NCI-H187 (cell line): ENCODE measurements around the gene PTPRN2.
A peak's percentile ranks its signal among the peaks of the same experiment; 100 is the strongest.

ENCODE experiments used
- DNase-seq, 2 experiments: peaks; one replicate each; lab custom pipeline; 2025; lab: John Stamatoyannopoulos, UW

Gene PTPRN2

DNA sequence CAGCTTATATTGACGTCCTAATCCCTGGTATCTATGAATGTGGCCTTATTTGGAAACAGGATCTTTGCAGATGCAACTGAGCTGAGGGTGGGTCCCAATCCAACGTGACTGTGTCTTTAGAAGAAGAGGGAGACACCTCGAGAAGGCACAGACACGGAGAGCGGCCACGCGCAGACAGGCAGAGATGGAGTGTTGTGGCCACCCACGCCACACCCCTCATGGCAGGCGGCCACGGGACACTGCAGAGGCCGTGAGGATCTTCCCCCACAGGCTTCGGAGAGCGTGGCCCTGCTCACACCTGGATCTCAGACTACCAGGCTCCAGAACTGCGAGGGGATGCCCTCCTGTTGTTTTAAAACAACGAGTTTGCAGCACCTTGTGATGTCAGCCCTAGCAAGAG is 1005.9 kb downstream of the PTPRN2 start:
- DNase-seq = no peak

DNA sequence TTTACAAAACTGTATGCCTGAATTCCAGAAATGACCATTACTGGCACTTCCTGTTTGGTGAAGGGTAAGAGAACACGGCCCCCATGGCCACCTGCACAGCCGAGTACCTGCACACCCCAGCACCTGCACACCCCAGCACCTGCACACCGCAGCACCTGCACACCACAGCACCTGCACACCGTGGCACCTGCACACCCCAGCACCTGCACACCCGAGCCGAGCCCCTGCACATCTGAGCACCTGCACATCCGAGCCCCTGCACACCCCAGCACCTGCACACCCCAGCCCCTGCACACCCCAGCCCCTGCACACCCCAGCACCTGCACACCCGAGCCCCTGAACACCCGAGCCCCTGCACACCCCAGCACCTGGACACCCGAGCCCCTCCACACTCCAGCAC is 1007.3 kb downstream of the PTPRN2 start:
- no peak for DNase-seq

DNA sequence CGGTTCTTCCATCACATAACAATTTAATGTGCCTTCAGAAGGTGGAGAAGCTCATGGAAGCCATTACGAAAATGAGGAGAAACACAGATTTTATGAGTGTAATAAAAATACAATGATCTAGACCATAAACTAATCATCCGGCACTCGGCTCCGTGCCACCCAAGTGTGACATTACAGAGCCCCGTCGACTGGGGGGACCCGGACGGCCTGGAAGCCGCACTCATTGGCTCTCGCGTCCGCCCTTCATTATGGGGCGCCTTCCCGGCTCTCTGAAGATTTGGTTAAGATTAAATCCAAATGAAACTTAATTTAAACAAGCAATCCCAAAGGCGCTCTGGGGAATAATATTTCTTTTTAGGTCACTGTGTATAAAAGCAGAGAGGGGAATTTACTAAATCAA is 1008.2 kb downstream of the PTPRN2 start:
- DNase-seq = no peak

DNA sequence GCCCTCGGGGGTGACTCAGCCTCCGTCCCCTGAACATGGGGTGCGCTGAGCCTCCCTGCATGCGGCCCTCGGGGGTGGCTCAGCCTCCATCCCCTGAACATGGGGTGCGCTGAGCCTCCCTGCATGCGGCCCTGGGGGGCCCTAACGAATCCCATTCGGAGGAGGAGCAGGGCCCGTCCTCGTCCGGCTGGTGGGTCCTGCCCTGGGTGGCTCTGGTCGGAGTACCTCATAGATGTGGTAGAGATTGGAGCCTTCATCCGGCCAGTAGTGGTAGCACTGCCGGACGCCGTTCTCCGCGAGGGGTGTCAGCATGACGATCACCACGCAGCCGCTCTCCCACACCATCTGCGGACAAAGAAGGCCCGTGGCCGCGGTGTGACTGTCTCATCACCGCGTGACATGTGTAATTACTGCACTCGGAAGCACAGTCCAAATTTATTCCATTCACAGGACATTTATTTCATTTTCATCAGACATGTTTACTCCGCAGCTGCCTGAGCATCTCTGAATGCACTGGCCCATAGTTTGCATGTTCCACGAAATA is 1009.8 kb downstream of the PTPRN2 start:
- DNase-seq = no peak

DNA sequence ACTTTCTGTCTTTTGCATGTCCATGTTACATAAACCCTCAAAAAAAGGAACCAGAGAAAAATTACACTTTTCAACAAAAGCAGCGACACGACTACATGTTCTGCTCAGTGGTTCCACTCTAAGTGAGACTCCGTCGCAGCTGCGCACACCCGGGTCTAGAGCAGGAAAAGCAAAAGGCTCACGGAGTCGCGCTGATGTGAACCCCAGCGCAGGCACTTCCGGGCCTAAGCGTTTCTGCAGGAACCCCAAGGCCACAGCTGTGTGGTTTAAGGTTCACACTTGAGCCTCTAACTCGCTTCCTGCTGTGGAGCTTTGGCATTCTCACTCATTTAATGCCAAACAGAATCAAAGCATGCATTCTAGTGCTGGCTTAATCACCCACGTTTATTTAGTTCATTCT is 1010.6 kb downstream of the PTPRN2 start:
- no peak for DNase-seq

DNA sequence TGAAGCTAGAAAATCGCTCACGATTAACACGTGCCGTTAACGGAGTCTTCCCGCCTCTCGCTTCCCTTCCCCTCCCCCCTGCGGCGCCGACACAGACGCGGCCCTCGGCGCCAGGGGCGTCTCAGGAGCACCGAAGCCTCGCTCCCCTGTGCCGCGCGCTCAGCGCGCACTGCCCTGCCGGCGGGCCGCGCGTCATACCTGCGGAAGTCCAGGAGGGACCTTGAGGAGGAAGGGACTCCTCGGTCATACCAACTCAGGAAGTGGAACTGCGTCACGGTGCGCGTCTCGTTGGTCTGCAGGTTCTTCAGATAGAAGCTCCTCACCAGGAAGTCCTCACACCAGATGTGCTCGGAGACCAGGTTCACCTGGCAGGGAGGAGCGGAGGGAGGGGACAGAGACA is 1011.2 kb downstream of the PTPRN2 start:
- no peak for DNase-seq

DNA sequence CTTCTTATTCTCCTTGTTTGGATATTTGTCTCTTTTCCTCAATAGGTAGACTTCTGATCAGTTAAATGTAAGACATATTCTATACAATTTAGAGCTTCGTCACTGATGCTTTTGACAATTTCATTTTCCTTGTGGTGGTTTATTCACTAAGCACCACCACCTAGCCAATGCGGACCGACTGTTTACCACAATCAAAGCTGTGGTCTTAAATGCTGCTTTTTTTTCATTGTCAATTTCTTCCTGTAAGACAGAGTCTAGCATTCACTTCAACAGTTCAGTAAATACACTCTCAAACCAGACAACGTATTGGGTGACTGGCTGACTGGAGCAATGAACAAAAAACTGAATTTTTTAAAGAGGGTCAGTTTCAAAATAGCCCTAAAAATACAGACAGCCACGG is 1011.8 kb downstream of the PTPRN2 start:
- no peak for DNase-seq

DNA sequence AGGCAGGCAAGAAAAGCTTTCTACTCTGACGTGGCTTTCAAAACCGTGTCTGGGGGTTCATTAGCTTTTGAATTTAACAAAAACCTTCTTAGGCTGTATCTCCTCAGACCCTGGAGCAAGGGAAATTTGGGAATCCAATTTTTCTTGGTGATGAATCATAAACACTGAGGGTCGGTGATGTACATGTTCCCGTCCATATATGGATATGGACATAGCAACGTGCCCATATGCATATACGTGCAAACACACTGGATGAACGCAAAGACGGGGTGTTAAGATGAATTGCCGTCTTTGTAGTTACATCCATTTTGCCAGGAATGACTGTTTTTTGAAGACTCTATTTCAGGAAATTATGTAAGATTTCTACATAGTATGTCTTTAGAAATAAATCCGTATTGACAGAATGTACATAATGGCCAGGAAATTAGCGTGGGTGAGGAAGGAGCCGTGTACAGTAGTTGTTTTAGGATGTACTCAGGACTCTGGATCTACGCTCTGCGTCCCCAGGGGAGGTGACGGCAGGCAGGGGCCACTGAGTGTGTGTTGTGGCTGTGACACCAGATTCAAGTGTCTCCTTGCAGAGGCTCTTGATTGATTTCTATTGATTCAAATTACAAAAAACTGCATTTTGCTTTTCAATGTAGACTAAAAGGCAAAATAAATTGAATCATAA is 1012.6 kb downstream of the PTPRN2 start:
- no peak for DNase-seq

DNA sequence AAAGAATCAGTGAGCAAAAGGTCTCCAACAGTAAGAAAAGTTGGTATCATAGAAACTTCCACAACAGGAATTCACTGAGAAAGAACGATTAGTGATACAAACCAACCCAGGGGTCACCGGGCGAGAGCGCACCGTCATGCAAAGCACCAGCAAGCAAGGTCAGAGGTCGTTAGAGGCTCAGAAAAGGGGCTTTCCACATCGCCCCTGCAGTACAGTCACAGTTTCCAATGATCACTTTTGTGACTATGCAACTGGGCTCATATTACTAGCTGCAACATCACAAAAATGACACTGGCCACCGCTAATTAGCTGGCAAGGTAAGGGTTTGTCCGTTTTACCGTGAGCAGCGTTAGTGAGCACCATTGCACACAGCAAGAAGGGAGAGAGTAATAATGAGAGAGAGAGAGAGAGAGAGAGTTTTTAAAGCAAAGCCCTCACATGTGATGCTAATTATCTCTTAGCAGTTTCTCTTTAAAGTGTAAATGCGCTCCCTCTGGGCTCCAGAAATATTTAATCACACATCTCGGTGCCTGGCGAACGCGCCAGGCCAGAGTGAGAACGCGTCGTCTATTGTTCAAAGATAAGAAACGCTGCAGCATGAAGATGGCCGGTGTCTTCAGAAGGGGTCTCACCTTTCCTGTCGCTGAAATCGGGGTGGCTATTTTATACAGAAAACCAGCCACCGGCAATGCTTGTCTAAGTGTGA is 1013.4 kb downstream of the PTPRN2 start:
- DNase-seq = no peak

DNA sequence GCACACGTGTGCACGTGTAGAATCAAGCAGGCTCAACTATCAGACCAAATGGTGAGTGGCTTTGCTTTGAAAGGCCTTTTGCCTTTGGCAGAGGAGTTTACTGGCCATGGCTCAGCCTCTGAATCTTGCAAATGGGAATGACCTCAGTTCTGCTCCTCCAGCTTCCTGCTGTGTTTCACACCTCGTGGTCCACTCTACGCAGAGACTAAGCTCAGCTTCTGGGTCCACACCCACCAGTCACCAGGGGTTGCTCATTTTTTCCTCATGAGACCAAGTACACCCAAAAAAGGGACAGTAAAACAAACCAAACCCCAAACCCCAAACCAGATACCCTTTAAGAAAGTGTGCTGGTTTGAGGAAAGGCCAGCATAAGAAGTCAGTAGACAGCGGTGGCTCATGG is 1014.4 kb downstream of the PTPRN2 start:
- DNase-seq = no peak

DNA sequence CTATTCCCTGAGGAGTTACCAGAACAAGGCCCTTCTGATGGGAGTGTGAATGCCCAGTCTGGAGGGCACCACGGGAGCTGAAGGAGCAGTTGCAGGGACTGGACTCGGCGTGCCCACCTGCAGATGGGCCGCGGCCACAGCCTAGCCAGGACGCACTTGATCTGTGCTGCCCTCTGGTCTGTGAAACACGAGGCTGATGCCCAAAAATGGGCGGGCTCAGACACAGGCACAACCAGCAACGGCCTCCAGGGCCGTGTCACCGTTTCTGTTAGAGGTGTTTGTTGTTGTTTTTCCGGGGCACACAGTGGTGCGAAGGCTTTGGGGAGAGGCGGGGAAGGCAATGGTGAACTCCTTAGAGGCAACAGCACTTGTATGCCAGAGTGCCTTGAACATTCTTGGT is 1015.0 kb downstream of the PTPRN2 start:
- DNase-seq = no peak

DNA sequence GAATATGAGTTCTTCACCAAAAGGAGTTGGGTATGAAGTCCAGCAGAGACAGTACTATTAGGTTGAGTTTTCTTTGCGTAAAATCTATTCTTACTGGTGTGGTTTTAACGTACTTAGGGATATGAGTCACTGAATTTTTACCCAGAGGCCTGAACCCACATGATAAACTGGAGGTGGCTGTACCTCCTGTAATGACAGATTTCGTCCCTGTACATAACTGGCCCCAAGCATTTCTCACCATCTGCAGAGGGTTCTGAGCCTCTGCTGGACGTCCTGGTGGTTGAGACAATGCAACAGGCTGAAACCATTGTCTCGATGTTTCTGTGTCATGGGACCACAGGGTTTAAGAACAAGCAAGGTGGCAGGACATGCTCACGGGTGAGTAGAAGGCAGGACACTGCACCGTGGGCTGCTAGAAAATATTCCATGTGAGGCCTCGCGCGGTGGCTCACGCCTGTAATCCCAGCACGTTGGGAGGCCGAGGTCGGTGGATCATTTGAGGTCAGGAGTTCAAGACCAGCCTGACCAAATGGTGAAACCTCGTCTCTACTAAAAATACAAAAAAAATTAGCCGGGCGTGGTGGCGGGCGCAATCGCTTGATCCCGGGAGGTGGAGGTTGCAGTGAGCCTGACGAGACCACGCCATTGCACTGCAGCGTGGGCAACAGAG is 1017.0 kb downstream of the PTPRN2 start:
- DNase-seq = no peak

DNA sequence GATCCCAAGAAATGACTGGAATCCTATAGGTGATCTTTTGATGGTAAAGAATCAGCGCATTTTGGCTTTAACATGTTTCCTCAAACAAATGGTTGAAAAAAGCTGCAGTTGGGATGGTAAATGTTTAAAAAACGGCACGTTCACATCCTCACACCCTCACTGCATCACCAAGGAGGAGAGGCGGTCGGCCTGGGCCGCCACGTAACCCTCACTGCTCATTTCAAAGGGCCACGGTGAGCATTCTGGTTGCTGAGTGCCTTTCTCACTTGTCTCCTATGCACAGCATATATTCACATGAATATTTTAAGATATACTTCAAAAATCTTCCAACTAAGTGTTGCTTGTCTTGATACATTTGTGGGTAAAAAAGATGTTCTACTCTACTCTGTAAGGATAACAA is 1017.7 kb downstream of the PTPRN2 start:
- no peak for DNase-seq

DNA sequence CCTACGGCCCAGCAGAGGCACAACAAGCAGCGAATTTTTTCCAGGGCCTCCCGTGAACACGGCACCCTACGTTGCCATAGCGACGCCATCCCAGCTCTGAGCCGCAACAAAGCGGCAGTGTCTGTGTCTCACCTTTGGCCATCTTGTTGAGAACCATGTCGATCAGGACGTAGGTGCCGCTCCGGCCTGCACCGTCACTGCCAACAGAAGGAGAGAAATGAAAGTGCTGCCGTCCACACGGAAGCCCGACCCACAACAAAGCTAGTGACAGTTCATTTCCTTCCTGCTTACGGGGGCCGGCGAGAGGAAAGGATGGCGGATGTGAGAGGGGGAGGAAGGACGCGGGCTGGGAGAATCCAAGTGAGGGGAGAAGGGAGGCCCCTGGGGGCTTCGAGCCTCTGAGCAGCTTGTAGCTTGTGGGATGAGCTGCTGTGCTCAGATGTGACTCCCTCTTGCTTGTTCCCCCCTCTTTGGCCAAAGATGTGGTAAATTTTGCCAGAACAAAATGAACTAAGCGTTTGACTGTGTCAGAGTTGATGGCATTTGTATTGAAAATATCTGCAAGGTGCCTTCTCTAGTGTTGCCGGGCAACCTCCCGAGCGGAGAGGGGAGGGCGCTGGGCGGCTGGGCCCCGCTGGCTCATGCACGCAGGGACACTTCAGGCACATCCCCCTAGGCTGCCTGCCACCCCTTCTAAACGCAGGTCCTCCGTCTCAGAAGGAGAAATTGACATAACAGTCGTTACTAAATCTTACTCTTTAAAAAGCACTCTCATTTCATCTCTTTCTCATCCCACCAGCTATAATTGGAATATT is 1018.6 kb downstream of the PTPRN2 start:
- peak; percentile 81 to 83 for DNase-seq

DNA sequence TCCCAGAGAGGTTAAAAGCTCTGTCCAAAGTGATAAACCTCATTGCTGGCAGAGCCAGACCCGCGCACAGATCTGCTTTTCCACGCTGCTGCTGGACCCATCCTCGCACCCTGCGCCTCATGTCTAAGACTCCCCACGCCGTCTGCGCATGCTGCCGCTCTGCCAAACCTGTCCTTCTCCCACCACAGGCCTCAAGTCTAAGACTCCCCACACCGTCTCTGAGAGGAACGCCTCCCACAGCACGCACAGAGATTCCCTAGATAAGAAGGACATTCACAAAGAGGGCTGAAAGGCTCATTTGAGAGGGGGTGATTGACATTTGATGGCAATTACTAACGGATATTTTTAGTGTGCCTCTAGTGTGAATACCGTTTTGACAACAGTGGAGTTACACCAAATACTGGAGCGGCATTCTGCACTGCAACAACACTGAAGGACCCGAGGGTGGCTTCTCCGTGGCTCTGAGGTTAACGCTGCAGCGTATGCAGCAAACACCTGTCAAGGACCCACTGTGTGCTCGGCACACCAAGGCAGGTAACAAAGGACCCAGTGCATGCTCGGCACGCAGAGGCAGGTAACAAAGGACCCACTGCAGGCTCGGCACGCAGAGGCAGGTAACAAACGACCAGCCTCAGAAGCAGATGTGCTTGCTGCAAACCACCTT is 1019.4 kb downstream of the PTPRN2 start:
- no peak for DNase-seq

DNA sequence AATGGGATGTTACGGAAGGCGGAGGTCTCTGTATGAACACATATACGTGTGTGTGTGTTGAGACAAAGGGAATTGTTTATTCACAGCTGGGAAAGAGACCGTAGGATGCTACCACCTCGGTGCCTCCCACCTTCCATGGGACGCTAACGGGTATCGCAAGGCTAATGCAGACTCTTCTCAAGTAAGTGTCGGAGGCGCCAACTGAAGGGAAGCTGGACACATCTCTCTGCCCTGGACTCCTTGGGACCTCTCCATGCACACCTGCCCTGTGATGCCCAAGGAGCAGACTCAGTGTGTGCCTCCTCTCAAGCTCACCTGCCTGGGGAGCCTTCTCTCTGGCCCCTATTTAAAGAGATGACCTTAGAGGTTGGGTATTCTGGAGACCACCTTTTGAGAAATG is 1020.0 kb downstream of the PTPRN2 start:
- DNase-seq = peak in 1 of 2 experiments; percentile 3

DNA sequence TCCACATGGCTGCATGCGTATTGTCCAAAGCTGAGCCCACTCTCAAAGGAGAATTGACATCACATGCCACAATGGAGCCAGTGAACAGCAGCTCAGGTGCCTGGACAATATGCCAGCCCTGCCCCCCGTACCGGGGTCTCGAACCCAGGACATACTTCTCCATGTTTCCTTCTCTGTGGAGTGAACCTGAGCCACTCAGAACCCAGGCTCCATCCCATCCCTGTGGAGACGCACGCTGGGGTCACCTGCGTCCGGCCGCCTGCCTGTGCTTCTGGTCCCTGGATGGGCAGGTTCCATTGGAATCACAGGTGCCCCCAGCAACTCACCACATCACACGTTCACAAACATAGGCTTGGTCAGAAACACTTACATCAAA is 1021.0 kb downstream of the PTPRN2 start:
- DNase-seq = no peak

DNA sequence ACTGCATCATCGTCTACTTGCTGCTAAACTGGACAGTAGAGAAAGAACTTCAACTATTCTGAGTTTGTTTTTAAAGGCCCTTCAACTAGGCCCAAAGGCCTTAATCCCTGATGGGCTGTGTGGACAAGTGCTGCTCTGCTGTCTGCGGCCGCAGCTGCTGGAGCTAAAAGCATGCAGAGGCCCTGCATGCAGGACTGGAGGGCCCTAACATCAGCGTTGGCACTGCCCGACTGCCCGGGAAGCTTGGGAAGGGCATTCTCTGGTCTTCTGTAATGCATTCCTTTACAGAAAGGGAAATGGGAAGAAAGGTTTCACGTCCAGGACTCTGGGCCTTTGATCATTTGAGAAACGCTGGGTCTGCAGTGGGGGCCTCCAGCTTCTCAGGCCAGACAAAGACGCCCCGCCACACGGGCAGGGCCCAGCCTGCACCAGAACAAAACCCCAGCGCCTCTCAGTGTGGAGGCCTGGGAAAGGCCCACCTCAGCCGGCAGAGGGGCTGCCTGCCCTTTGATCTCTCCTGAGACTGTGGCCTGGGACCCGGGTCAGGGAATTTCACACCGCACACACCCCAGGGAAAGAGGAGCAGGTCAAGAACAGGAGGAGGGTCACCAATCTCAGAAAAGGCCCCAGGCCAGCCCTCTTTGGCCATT is 1021.5 kb downstream of the PTPRN2 start:
- no peak for DNase-seq

DNA sequence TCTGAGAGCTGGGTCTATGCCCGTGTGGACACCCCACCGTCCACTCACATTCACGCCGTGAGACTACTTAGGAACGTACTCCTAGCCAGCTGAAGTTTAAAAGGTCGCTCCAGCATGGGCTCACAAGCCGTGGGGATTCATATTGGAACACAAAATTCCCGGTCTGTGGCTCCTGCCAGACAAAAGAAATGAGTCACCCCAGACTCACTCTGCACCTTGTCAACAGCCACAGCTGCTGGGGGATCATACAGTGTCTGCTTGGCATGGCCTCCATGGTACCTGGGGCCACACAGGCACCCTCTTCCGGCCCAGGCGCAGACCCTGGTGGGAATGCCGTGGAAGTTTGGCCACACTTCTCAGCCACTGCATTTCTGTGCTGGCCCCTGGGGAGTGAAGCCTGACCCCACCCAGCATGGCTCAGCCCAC is 1022.4 kb downstream of the PTPRN2 start:
- DNase-seq = no peak

DNA sequence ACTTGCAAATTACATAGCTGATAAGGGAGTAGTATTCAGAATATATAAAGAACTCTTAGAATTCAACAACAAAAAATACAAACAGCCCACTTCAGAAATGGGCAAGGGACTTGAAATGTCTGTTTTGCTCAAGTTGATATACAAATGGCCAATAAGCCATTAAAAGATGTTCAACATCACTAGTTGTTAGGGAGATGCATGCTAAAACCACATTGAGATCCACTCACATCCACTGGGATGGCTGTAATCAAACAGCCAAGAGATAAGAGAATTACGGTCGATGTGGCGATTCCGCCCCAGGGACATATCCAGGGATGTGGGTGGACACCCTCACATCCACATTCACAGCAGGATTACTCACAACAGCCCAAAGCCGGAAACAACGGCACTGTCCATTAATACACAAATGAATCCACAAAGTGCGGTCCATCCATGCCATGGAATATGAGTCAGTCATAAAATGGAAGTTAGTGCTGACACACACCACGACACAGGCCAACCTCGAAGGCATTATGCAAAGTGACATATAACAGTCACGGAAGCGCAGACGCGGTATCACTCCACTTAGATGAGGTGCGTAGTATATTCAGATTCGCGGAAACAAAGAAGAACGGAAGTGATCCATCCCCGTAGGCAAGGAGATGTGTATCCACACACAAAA is 1023.0 kb downstream of the PTPRN2 start:
- no peak for DNase-seq
